ENCODE measurements around the gene MFAP4.

Gene MFAP4

DNA sequence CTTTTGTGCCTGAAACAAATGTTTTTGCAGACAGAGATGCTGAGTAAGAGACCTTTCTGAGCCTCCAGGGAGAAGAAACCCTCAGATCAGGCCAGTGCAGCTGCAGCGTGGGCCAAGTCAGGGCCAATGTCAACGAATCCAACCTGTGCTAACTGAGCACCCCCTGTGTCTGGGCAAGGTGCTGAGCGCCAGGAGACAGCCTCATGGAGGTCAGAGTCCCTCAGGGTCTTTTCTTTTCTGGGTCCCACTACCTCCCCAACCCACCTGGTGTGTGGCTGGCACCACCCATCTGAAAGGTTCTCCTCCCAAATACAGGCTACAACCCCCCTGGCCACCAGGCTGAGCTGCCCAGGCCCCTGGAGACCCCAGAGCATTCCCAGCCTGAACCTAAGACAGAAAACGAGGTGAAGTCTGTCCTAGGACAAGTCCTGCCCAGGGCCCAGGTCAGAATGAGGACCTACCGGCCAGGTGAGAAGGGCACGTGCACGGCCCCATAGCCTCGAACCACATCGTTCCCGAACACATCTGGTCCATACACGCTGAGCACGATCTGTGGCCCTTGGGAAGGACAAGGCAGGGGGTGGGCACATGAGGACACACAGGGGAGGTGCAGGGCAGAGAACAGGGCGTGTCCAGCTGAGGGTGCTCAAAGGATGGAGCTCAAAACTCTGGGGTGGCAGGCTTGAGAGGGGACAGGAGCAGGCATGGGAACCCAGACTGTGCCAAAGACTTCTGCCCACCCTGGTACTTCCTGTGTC, 39.5 kb downstream of the MFAP4 start:
- DNase-seq: no peak

- peak; percentile 70 for DNase-seq
Measured at GRCh38 chr17:19346351-19347255, 40.4 kb downstream of the MFAP4 start.

GRCh38 chr17:19345486-19346350, 41.3 kb downstream of the MFAP4 start:
- no peak for DNase-seq

GRCh38 chr17:19345067-19345460, 41.9 kb downstream of the MFAP4 start:
- no peak for DNase-seq

- no peak for DNase-seq
Measured at GRCh38 chr17:19344311-19345066, 42.5 kb downstream of the MFAP4 start.

GRCh38 chr17:19343671-19344151, 43.3 kb downstream of the MFAP4 start:
- DNase-seq: no peak

DNA sequence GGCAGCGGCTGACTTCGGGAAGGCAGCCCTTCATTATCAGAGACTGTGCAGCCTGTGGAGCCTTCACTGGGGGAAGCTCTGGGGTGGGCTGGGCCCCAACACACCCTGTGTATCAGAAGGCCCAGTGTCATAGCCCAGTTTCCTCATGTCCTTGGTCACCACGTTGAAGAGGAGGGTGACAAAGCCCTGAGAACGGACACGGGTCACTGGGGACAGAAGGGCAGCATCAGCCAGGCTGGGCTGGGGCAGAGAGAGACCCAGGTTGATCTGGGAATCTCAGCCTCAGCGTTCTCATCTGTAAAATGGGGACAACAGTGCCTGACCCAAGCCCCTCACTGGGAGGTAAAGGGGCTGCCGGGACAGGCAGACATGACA, 43.7 kb downstream of the MFAP4 start:
- no peak for DNase-seq

GRCh38 chr17:19342611-19343255, 44.3 kb downstream of the MFAP4 start:
- no peak for DNase-seq

DNA sequence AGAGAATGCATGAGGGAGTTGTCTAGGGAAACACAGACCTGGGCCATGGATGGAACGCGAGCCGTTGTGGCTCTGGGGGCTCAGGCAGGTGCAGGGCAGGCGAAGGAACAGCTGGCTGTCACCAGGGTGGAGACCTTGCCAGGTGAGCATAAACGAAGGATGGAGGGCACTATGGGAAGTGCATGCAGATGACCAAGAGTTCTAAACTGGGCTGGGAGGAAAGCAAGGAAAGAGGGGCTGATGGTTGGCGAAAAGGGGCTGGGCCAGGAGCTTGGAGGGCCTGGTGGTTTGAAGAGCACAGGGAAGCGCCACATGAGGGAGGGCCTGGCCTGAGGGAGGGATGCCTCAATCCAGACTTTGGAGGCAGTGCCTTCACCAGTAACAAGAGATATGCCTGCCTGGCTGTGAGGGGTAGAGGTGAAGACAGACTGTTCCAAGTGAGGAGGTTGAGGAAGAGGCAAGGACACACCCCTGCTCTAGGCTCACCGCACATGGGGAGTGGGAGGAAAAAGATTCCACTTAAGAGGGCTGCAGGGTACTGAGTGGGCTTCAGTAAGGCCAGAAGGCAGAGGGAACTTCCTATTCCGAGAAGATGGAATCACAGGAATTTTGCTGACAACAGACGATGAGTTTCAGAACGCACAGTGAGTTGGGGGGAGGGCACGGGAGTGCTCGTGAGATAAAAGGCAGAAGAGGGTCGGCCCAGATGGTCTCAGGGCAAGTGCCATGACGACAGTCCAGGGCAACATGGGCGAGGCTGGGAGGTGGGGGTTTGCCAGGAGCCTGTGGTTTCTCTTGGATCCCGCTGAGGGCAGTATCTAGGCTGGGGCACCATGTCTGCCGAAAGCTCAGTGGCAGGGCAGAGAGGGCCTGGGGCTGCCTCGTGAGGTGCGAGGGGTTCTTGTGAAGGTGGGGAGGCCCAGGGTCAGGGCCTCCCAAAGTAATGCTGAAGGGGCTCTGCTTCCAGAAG, 45.1 kb downstream of the MFAP4 start:
- no peak for DNase-seq

DNA sequence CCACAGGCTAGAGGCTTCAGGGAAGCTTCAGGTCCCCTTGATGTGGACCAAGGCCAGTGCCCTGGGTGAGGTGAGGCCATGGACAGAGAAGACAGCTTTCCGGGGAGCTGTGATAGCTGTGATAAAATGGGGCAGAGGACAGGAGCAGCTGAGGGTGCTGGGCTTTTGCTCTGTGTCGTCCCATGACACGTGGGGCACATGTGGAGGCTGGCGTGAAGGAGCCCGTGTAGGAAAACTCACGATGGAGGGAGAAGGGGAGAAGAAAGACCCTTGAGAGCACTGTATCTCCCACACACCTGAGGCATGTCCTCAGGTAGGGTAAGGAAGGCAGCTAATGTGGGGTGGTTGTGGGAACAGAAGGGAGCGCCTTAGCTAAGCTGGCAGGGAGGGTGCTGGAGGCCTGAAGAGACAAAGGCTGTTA, 45.8 kb downstream of the MFAP4 start:
- no peak for DNase-seq

DNA sequence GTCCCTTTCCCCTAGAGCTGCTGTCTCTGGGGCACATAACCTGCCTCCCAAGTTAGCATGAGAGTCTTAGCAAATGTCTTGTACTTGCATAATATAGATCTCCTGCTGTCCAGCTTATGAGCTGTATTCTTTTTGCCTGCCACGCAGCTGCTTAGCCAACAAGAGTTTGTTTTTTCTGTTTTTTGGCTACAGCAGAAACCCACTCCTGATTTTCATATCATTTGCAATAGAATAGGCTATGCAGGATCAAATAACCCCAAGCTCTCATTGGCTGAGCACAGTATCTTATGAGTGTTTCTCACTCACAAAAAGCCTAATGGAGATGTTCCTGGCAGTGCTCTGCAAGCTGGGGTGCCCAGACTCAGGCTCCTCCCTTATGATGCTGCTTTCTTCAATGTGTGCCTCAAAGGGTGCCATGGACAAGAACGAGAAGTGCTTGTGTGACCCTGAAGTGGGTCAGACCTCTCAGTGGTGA, 47.6 kb downstream of the MFAP4 start:
- DNase-seq: no peak

- no peak for DNase-seq
Measured at GRCh38 chr17:19338031-19338990, 48.7 kb downstream of the MFAP4 start.

DNA sequence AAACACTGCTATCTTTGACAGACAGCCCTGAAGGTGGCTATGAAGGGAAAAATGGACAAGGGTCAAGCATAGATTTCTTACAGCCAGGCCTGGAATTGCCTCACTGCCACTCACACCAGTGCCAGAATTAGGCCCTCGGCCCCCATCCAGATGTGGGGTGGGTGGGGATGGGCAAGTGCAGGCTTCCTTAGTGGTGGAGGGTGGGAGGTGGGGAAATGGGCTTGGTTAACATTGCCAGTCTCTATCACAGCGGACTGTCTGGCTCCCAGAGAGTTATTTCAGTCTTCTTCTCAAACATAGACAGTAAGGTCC, 49.3 kb downstream of the MFAP4 start:
- DNase-seq: no peak

- no peak for DNase-seq
Measured at GRCh38 chr17:19336938-19337711, 49.9 kb downstream of the MFAP4 start.

GRCh38 chr17:19335951-19336631, 50.9 kb downstream of the MFAP4 start:
- DNase-seq: no peak

GRCh38 chr17:19334331-19334730, 52.7 kb downstream of the MFAP4 start:
- DNase-seq: no peak

DNA sequence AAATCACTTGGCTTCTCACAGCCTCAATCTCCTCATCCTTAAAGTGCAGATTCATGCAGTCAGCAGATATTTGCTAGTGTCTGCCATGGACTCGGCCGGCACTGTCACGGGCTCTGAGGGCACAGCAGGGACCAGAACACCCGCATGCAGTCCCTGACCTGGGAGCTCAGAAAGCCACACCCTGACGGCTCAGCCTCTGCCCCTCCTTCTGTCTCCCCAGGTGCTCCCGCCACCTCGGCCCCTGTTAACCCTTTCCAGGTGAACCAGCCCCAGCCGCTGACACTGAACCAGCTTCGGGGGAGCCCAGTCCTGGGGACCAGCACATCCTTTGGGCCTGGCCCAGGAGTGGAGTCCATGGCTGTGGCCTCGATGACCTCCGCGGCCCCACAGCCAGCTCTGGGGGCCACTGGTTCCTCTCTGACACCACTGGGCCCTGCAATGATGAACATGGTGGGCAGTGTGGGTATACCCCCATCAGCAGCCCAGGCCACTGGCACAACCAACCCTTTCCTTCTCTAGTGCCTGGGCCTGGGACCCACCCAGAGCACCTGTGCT, 53.2 kb downstream of the MFAP4 start:
- DNase-seq: no peak
